Tibial artery (tissue), 4 donors: Measurements from ENCODE around the gene SCNM1.
"Not testable (repeated sequence)": the region's sequence is repeated elsewhere in the genome, so short reads cannot be mapped to it uniquely, and the experiment has no call there.

ENCODE experiments used
- DNase-seq, 2 donors: peaks; one replicate each; pipeline ENCODE4 v3.0.0-alpha.2; 2019
- H3K27ac ChIP-seq, 2 donors: fragments of 200-600 bp; sonication (generic) in 1 of 2; 1 replicate in 1 of 2; 2 replicates in 1 of 2; pipeline ENCODE4 v1.5.1; 2018 to 2019; ENCODE audit warnings: mild to moderate bottlenecking in 1 of 2
- H3K27me3 ChIP-seq, 2 donors: fragments of 200-600 bp; sonication (generic) in 1 of 2; one replicate each; pipeline versions ENCODE4 v1.5.1 to v1.6.0; 2016 to 2019
- H3K36me3 ChIP-seq, 3 donors: fragments of 200-600 bp; sonication (generic) in 2 of 3; one replicate each; pipeline ENCODE4 v1.5.1; 2016 to 2019; ENCODE audit warnings: mild to moderate bottlenecking in 2 of 3
- H3K4me1 ChIP-seq, 4 donors: fragments of 200-600 bp; sonication (generic) in 2 of 4; 1 replicate in 3 of 4; 2 replicates in 1 of 4; pipeline ENCODE4 v1.5.1; 2016 to 2019
- H3K4me3 ChIP-seq, 2 donors: fragments of 200-600 bp; sonication (generic) in 1 of 2; 1 replicate in 1 of 2; 2 replicates in 1 of 2; pipeline ENCODE4 v1.5.1; 2018 to 2019; ENCODE audit warnings: mild to moderate bottlenecking in 2 of 2
- H3K9me3 ChIP-seq, 3 donors: fragments of 200-600 bp; sonication (generic) in 1 of 3; one replicate each; pipeline ENCODE4 v1.5.1; 2016 to 2019
- intact Hi-C: fragments of 100-400 bp; cut with DNase I; formaldehyde crosslinking; loops from one replicate; pipeline ENCODE4 v1.15.0; 2023; ENCODE audit warnings: low total_unique reads
- TF ChIP-seq, protein P1 (sequence below), 2 experiments: fragments of 200-600 bp in 1 of 2; fragments of 450-650 bp in 1 of 2; IDR thresholded peaks; one replicate each; pipeline ENCODE4 v1.5.1; 2017 to 2019; ENCODE audit warnings: antibody characterized with exemption in 2 of 2, mild to moderate bottlenecking in 1 of 2, moderate library complexity in 1 of 2

SCNM1 gene

DNA sequence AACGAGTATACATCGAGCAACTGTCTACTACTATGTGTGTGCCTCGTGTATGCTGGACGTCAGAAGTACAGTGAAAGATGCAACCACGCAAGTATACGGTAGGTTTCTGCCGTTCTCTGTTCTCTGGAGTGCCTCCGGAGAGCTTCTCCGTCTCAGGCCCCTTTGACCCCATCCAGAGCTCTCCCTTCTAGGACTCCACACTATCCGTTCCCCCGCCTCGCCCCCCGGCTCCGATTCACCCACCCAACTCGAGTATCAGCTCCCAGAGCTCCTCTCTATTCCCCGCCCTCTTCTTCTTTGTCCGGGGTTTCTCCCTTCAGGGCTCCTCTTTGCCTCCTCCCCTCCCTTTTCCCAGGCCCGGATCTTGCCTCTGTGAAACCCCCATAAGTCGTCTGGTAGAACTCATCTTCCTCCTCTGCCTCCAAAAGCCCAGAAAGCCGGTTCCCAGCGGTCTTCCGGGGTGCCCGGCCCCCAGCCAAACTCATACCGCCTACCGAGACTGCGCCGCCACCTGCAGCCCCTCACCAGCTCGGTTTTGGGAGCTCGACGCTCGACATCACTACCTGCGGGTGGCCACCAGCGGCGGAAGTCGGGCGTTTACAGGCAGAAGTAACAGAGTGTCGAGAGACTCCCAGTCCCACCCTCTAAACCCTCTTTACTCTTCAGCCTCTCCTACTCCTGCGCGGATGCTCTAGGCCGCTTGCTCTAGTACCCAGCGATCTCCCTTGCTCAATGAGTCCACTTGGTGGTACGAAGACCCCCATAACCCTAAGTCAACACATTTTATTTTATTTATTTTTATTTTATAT lies 23.9 kb downstream of the SCNM1 start, which contains the start of gene VPS72:
Gene VPS72 (minus strand): TSS at position 561 of the 809 bp plus-strand sequence. CDS start 76 bp downstream, at position 485.
- peak; percentile 87 to 90 for DNase-seq
- H3K36me3 ChIP-seq: peaks cover 6 to 12% (median 11%) of the 10 kb centered on the region in 3 donors
- TF ChIP-seq, protein P1, sequence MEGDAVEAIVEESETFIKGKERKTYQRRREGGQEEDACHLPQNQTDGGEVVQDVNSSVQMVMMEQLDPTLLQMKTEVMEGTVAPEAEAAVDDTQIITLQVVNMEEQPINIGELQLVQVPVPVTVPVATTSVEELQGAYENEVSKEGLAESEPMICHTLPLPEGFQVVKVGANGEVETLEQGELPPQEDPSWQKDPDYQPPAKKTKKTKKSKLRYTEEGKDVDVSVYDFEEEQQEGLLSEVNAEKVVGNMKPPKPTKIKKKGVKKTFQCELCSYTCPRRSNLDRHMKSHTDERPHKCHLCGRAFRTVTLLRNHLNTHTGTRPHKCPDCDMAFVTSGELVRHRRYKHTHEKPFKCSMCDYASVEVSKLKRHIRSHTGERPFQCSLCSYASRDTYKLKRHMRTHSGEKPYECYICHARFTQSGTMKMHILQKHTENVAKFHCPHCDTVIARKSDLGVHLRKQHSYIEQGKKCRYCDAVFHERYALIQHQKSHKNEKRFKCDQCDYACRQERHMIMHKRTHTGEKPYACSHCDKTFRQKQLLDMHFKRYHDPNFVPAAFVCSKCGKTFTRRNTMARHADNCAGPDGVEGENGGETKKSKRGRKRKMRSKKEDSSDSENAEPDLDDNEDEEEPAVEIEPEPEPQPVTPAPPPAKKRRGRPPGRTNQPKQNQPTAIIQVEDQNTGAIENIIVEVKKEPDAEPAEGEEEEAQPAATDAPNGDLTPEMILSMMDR (IDR thresholded peaks at IDR 0.05): peak in 1 of 2 experiments; percentile 49
- peak within 1 kb of the TSS; percentile 92 to 95 for H3K27ac ChIP-seq
- H3K4me3 ChIP-seq: peak within 1 kb of the TSS; percentile 85 to 91
- H3K9me3 ChIP-seq: no peaks in the 10 kb centered on the region
- H3K27me3 ChIP-seq: no peaks in the 10 kb centered on the region
- intact Hi-C loops: loop anchor here (5.0 to 10.0 kb wide), 2 partner anchors 62 to 155 kb away; partner anchors contain the start of genes PSMD4 and RFX5
- H3K4me1 ChIP-seq: peaks cover 0 to 34% (median 25%) of the 10 kb centered on the region in 4 donors

DNA sequence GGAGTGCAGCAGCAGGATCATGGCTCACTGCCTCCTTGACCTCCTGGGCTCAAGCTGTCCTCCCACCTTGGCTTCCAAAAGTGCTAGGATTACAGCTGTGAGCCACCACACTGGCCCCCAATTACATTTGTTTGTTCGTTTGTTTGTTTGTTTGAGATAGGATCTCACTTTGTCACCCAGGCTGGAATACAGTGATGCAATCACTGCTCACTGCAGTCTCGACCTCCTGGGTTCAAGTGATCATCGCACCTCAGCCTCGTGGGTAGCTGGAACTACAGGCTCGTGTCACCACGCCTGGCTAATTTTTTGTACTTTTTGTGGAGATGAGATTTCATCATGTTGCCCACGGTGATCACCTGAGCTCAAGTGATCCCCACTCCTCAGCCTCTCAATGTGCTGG lies 26.1 kb downstream of the SCNM1 start:
- intact Hi-C loops: loop anchor here (5.0 to 10.0 kb wide), 2 partner anchors 60 to 153 kb away; partner anchors contain the start of genes PSMD4 and RFX5
- TF ChIP-seq, protein P1 (IDR thresholded peaks at IDR 0.05): no peak

DNA sequence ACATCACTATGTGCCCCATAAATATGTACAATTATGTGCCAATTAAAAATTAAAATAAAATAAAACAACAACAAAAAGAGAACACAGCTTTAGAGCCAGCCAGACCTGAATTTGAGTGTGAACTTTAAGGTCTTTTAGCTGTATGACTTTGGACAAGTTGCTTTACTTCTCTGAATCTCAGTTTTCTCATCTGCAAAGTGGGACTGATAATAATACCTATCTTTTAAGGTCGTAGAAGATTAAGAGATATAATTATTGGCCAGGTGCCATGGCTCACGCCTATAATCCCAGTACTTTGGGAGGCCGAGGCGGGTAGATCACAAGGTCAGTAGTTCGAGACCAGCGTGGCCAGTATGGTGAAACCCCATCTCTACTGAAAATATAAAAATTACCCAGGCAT lies 27.4 kb downstream of the SCNM1 start:
- peaks cover 0 to 33% (median 22%) of the 10 kb centered on the region in 4 donors for H3K4me1 ChIP-seq
- TF ChIP-seq, protein P1 (IDR thresholded peaks at IDR 0.05): no peak
- no peaks in the 10 kb centered on the region for H3K27me3 ChIP-seq
- no peaks in the 10 kb centered on the region for H3K36me3 ChIP-seq
- no peaks in the 10 kb centered on the region for H3K9me3 ChIP-seq
- no peak overlapping the region for H3K27ac ChIP-seq
- peak in 1 of 2 donors; percentile 24 for DNase-seq
- H3K4me3 ChIP-seq: no peak overlapping the region
- intact Hi-C loops: loop anchor here (5.0 to 10.0 kb wide), 2 partner anchors 59 to 151 kb away; partner anchors contain the start of genes PSMD4 and RFX5

More for the DNA sequence above, 26.1 kb downstream of the SCNM1 start:
- no peaks in the 10 kb centered on the region for H3K36me3 ChIP-seq
- no peaks in the 10 kb centered on the region for H3K27me3 ChIP-seq
- H3K4me3 ChIP-seq: no peak overlapping the region
- H3K27ac ChIP-seq: no peak overlapping the region
- no peaks in the 10 kb centered on the region for H3K9me3 ChIP-seq
- H3K4me1 ChIP-seq: peaks cover 0 to 40% (median 25%) of the 10 kb centered on the region in 4 donors
- peak in 1 of 2 donors; percentile 17 for DNase-seq

GRCh38 chr1:151193856-151194255 lies 27.9 kb downstream of the SCNM1 start:
- TF ChIP-seq, protein P1 (IDR thresholded peaks at IDR 0.05): no peak
- Histone ChIP-seq H3K36me3 (no peaks in the 10 kb centered on the region), H3K27ac (no peak overlapping the region)

GRCh38 chr1:151194894-151195594 lies 29.1 kb downstream of the SCNM1 start:
- not testable (repeated sequence) for H3K27me3 ChIP-seq, H3K9me3 ChIP-seq, H3K36me3 ChIP-seq, H3K4me3 ChIP-seq
- intact Hi-C loops: loop anchor here (5.0 to 10.0 kb wide), 2 partner anchors 57 to 150 kb away; partner anchors contain the start of genes PSMD4 and RFX5
- peak overlapping the region in 1 of 2 donors; percentile 20 for H3K27ac ChIP-seq
- peak; percentile 49 to 72 for DNase-seq
- H3K4me1 ChIP-seq: peaks cover 0 to 27% (median 17%) of the 10 kb centered on the region in 4 donors

More at GRCh38 chr1:151193856-151194255, 27.9 kb downstream of the SCNM1 start:
- intact Hi-C loops: loop anchor here (5.0 to 10.0 kb wide), 2 partner anchors 58 to 151 kb away; partner anchors contain the start of genes PSMD4 and RFX5
- H3K4me1 ChIP-seq: peaks cover 0 to 28% (median 16%) of the 10 kb centered on the region in 4 donors
- DNase-seq: no peak
- no peaks in the 10 kb centered on the region for H3K9me3 ChIP-seq
- no peak overlapping the region for H3K4me3 ChIP-seq
- H3K27me3 ChIP-seq: no peaks in the 10 kb centered on the region
